DOHH2 (cell line): ENCODE measurements around the gene TOP2A.
"Not testable (repeated sequence)": the region's sequence is repeated elsewhere in the genome, so short reads cannot be mapped to it uniquely, and the experiment has no call there.

Experiments used
- H3F3A ChIP-seq: fragments of 200-600 bp; sonication (generic), shearing (Covaris generic); 2 replicates; pipeline ENCODE4 v1.6.0; 2016; ENCODE audit warnings: antibody characterized with exemption, mild to moderate bottlenecking; ENCODE audit not compliant: control insufficient read depth, insufficient read depth
- H3K27ac ChIP-seq: fragments of 200-600 bp; sonication (generic); 2 replicates; pipeline ENCODE4 v1.5.1; 2014; ENCODE audit warnings: low read depth, mild to moderate bottlenecking, low read length, moderate library complexity
- H3K27me3 ChIP-seq: fragments of 200-600 bp; sonication (generic); 2 replicates; pipeline ENCODE4 v1.6.1; 2014; ENCODE audit warnings: mild to moderate bottlenecking, low read length, mixed read lengths; ENCODE audit not compliant: control insufficient read depth
- H3K36me3 ChIP-seq: fragments of 200-600 bp; sonication (generic); 2 replicates; pipeline ENCODE4 v1.6.1; 2014; ENCODE audit warnings: mild to moderate bottlenecking, low read length, moderate library complexity, mixed read lengths; ENCODE audit not compliant: control insufficient read depth
- H3K4me1 ChIP-seq: fragments of 200-600 bp; sonication (generic); 2 replicates; pipeline ENCODE4 v1.6.1; 2014; ENCODE audit warnings: mild to moderate bottlenecking, low read length, mixed read lengths; ENCODE audit not compliant: control insufficient read depth
- H3K4me2 ChIP-seq: fragments of 200-600 bp; sonication (generic); 2 replicates; pipeline ENCODE4 v1.6.0; 2014; ENCODE audit warnings: mild to moderate bottlenecking, low read length, moderate library complexity
- H3K4me3 ChIP-seq: fragments of 200-600 bp; sonication (generic); 2 replicates; pipeline ENCODE4 v1.5.1; 2014; ENCODE audit warnings: mild to moderate bottlenecking, low read length, mixed read lengths
- H3K79me2 ChIP-seq: fragments of 200-600 bp; sonication (generic); 2 replicates; pipeline ENCODE4 v1.6.1; 2014; ENCODE audit warnings: mild to moderate bottlenecking, low read length, mixed read lengths; ENCODE audit not compliant: control insufficient read depth
- H3K9me2 ChIP-seq: fragments of 200-600 bp; sonication (generic); replicated peaks from 2 replicates; pipeline ENCODE4 v1.6.1; 2014; ENCODE audit warnings: mild to moderate bottlenecking, low read length, mixed read lengths; ENCODE audit not compliant: control insufficient read depth
- H3K9me3 ChIP-seq: fragments of 200-600 bp; sonication (generic); 2 replicates; pipeline ENCODE4 v1.6.1; 2014; ENCODE audit warnings: antibody characterized with exemption, low read length, mixed read lengths; ENCODE audit not compliant: control insufficient read depth, insufficient read depth
- H4K20me1 ChIP-seq: fragments of 200-600 bp; sonication (generic); 2 replicates; pipeline ENCODE4 v1.6.0; 2014; ENCODE audit warnings: low read depth, mild to moderate bottlenecking, antibody characterized with exemption, low read length, moderate library complexity; ENCODE audit not compliant: control insufficient read depth, insufficient read depth
- CTCF ChIP-seq: fragments of 200-600 bp; sonication (generic); IDR thresholded peaks from one replicate; pipeline ENCODE4 v1.5.1; 2014; ENCODE audit warnings: antibody characterized with exemption, mild to moderate bottlenecking, low read depth, low read length; ENCODE audit not compliant: poor library complexity, severe bottlenecking
- EZH2phosphoT487 ChIP-seq: fragments of 200-600 bp; sonication (generic); IDR thresholded peaks from 2 replicates; pipeline ENCODE4 v1.6.1; 2017; ENCODE audit warnings: borderline replicate concordance, mild to moderate bottlenecking, antibody characterized with exemption, low read length, moderate library complexity, mixed read lengths

TOP2A gene

GRCh38 chr17:40415390-40415789 is 2.3 kb downstream of the TOP2A start:
- peaks cover 10% of the 10 kb centered on the region; the same call in 1 of the 2 replicates for H4K20me1 ChIP-seq
- peak; percentile 74 for TF ChIP-seq CTCF
- TF ChIP-seq EZH2phosphoT487 = no peak
- peaks cover 7% of the 10 kb centered on the region; the same call in 1 of the 2 replicates for H3F3A ChIP-seq
- peak overlapping the region; percentile 86 for H3K4me2 ChIP-seq
- peaks cover 52% of the 10 kb centered on the region for H3K79me2 ChIP-seq
- no peaks in the 10 kb centered on the region for H3K9me2 ChIP-seq
- H3K9me3 ChIP-seq = no peaks in the 10 kb centered on the region
- H3K27ac ChIP-seq = no peak overlapping the region
- peaks cover 26% of the 10 kb centered on the region for H3K4me1 ChIP-seq
- H3K4me3 ChIP-seq = peak overlapping the region; percentile 98
- peaks cover 73% of the 10 kb centered on the region for H3K36me3 ChIP-seq
- H3K27me3 ChIP-seq = no peaks in the 10 kb centered on the region

GRCh38 chr17:40414312-40414711 is 3.4 kb downstream of the TOP2A start:
- peaks cover 83% of the 10 kb centered on the region for H3K36me3 ChIP-seq
- H3K9me2 ChIP-seq, H3K4me3 ChIP-seq, H3K9me3 ChIP-seq, H3K4me2 ChIP-seq, H3K27me3 ChIP-seq, H3K27ac ChIP-seq, H3F3A ChIP-seq: not testable (repeated sequence)
- H3K79me2 ChIP-seq = peaks cover 55% of the 10 kb centered on the region
- peaks cover 22% of the 10 kb centered on the region for H3K4me1 ChIP-seq
- peaks cover 10% of the 10 kb centered on the region; the same call in 1 of the 2 replicates for H4K20me1 ChIP-seq

GRCh38 chr17:40412880-40413279 is 4.8 kb downstream of the TOP2A start:
- no peak overlapping the region for H3K4me2 ChIP-seq
- H3K36me3 ChIP-seq = peaks cover 97% of the 10 kb centered on the region
- no peak overlapping the region for H3K27ac ChIP-seq
- H4K20me1 ChIP-seq = peaks cover 10% of the 10 kb centered on the region; the same call in 1 of the 2 replicates
- TF ChIP-seq EZH2phosphoT487 = no peak
- TF ChIP-seq CTCF = no peak
- H3K27me3 ChIP-seq = no peaks in the 10 kb centered on the region
- H3K9me3 ChIP-seq = no peaks in the 10 kb centered on the region
- no peak overlapping the region for H3K4me3 ChIP-seq
- H3K4me1 ChIP-seq = peaks cover 10% of the 10 kb centered on the region
- H3F3A ChIP-seq = peaks cover 13% of the 10 kb centered on the region
- H3K79me2 ChIP-seq = peaks cover 55% of the 10 kb centered on the region
- H3K9me2 ChIP-seq = no peaks in the 10 kb centered on the region

GRCh38 chr17:40411821-40412220 is 5.9 kb downstream of the TOP2A start:
- Histone ChIP-seq H3K79me2 (peaks cover 46% of the 10 kb centered on the region), H3K9me3 (no peaks in the 10 kb centered on the region), H3K4me3 (no peak overlapping the region), H3K9me2 (no peaks in the 10 kb centered on the region), H3F3A (peaks cover 17% of the 10 kb centered on the region), H3K36me3 (peaks cover 99% of the 10 kb centered on the region), H4K20me1 (peaks cover 10% of the 10 kb centered on the region; the same call in 1 of the 2 replicates), H3K27me3 (no peaks in the 10 kb centered on the region), H3K4me1 (peaks cover 10% of the 10 kb centered on the region), H3K27ac (no peak overlapping the region), H3K4me2 (no peak overlapping the region)
- TF ChIP-seq EZH2phosphoT487 = no peak
- TF ChIP-seq CTCF = no peak
